K562 (cell line): ENCODE measurements around the gene PHOSPHO1. TPM values are rescaled to one million over a fixed set of nuclear protein-coding genes. Genes with fewer than 3 reads are reported as not detected.

Source experiments
- BDP1 ChIP-seq: IDR thresholded peaks from 3 replicates; pipeline ENCODE4 v1.6.1; 2011; ENCODE audit not compliant: insufficient read length, insufficient read depth
- CHD4 ChIP-seq: fragments of 200-600 bp; sonication (generic); IDR thresholded peaks from 3 replicates; pipeline ENCODE4 v1.6.1; 2012; ENCODE audit warnings: low read depth, mild to moderate bottlenecking, mixed read lengths, low read length, inconsistent platforms; ENCODE audit not compliant: insufficient read depth, insufficient replicate concordance, poor library complexity, severe bottlenecking
- ERF ChIP-seq: fragments of 450-650 bp; formaldehyde crosslinking; IDR thresholded peaks from 2 replicates; pipeline ENCODE4 v1.4.0; 2020; ENCODE audit warnings: mild to moderate bottlenecking, mixed read lengths
- FUS ChIP-seq: fragments of 200-400 bp; formaldehyde crosslinking; optimal IDR thresholded peaks from 2 replicates; pipeline ENCODE3; 2017; ENCODE audit warnings: low read depth, low read length
- GTF2E2 ChIP-seq: fragments of 200-800 bp; sonication (Bioruptor generic); IDR thresholded peaks from 2 replicates; pipeline ENCODE4 v1.6.1; 2016; ENCODE audit warnings: missing genetic modification characterization, missing compliant biosample characterization
- HBP1 ChIP-seq: fragments of 450-650 bp; formaldehyde crosslinking; IDR thresholded peaks from 2 replicates; pipeline ENCODE4 v1.4.0; 2022; ENCODE audit warnings: missing genetic modification characterization
- HIVEP1 ChIP-seq: fragments of 250-450 bp; sonication (Bioruptor Pico); IDR thresholded peaks from 2 replicates; pipeline ENCODE4 v1.4.0; 2020; ENCODE audit warnings: mild to moderate bottlenecking
- HLTF ChIP-seq: fragments of 450-650 bp; IDR thresholded peaks from 2 replicates; pipeline ENCODE4 v1.6.1; 2016
- KAT7 ChIP-seq: sonication (generic); formaldehyde crosslinking; IDR thresholded peaks from 2 replicates; pipeline ENCODE4 v1.8.0; 2022; ENCODE audit warnings: missing genetic modification reagents, mild to moderate bottlenecking, borderline replicate concordance
- MAFF ChIP-seq: IDR thresholded peaks from 2 replicates; pipeline ENCODE4 v1.6.1; 2012; ENCODE audit warnings: low read length, improper control_type of control experiment
- NFYB ChIP-seq: IDR thresholded peaks from 2 replicates; pipeline ENCODE4 v1.6.1; 2011; ENCODE audit warnings: mild to moderate bottlenecking, moderate library complexity; ENCODE audit not compliant: insufficient read length; ENCODE audit errors: extremely low read depth
- RAD21 ChIP-seq, 2 experiments: fragments of 250-450 bp in 1 of 2; fragments of 450-650 bp in 1 of 2; sonication (Bioruptor Pico) in 1 of 2; formaldehyde crosslinking in 1 of 2; IDR thresholded peaks in 1 of 2; conservative IDR thresholded peaks in 1 of 2; 2 replicates each; pipeline versions ENCODE4 v1.4.0 to v1.8.0; 2020 to 2022; ENCODE audit warnings: mild to moderate bottlenecking in 2 of 2, moderate library complexity in 1 of 2
- REST ChIP-seq, 2 experiments: fragments of 450-650 bp; formaldehyde crosslinking in 1 of 2; IDR thresholded peaks; 2 replicates each; pipeline versions ENCODE4 v1.4.0 to v1.6.1; 2014 to 2020; ENCODE audit warnings: mild to moderate bottlenecking in 2 of 2, borderline replicate concordance in 1 of 2, low read depth in 1 of 2
- SNIP1 ChIP-seq: fragments of 450-650 bp; IDR thresholded peaks from 2 replicates; pipeline ENCODE4 v1.7.1; 2017; ENCODE audit warnings: low read depth, mild to moderate bottlenecking
- TCF15 ChIP-seq: fragments of 250-450 bp; sonication (Bioruptor Pico); IDR thresholded peaks from 2 replicates; pipeline ENCODE4 v1.8.0; 2022; ENCODE audit warnings: moderate library complexity, mild to moderate bottlenecking, inconsistent platforms
- TRIM24 ChIP-seq, 2 experiments: fragments of 450-650 bp; IDR thresholded peaks; 2 replicates each; pipeline ENCODE4 v1.6.1; 2016
- ZBTB8A ChIP-seq: fragments of 450-650 bp; IDR thresholded peaks from 2 replicates; pipeline ENCODE4 v1.6.1; 2018; ENCODE audit warnings: mild to moderate bottlenecking, moderate library complexity; ENCODE audit not compliant: partially characterized antibody
- polyA plus RNA-seq, 8 experiments: library from polyadenylated mRNA; depleted of rRNA in 4 of 8; stranded (reverse) in 5 of 8; unstranded in 3 of 8; fragments of >200 nt; fragmentation: Nextera tagmentation in 2 of 8; fragmentation: Illumina TruSeq in 1 of 8; extraction: Ambion mirVana in 2 of 8; extraction: Trizol in 1 of 8; gene quantifications; 2 replicates each; pipeline versions ENCODE4 v1.2.1 to v1.2.3, GENCODE V29; 2011 to 2014; ENCODE audit warnings: inconsistent platforms in 1 of 8, missing spikeins in 1 of 8
- total RNA-seq, 7 experiments: library from RNA; depleted of rRNA in 6 of 7; stranded (reverse); fragments of >200 nt in 6 of 7; fragmentation: Illumina TruSeq in 2 of 7; extraction: Trizol in 2 of 7; gene quantifications; 2 replicates each; pipeline versions ENCODE4 v1.2.1 to v1.2.3, GENCODE V29; 2011 to 2021; ENCODE audit warnings: low replicate concordance in 1 of 7

PHOSPHO1 gene
- total and polyA plus RNA-seq, 9 of the 15 experiments (the other 6 are each of a cell fraction or from before 2014, with no cell fraction given): 0.06 to 0.07 TPM; not detected in 7

GRCh38 chr17:49241692-49242397 is 11.3 kb upstream of the PHOSPHO1 start (continued):
- TF ChIP-seq REST (IDR thresholded peaks at IDR 0.05; ENCODE audit: borderline replicate concordance): 0 out of 2 replicates have a peak, but pooled peaks have one; percentile 4
- TF ChIP-seq REST (CRISPR knock-in tag; IDR thresholded peaks at IDR 0.05; ENCODE audit: low read depth): no peak
- TF ChIP-seq ZBTB8A: no peak
- no peak for TF ChIP-seq ERF (CRISPR knock-in tag)
- no peak for TF ChIP-seq TCF15 (CRISPR knock-in tag)
- TF ChIP-seq GTF2E2 (tag): no peak
- peak; percentile 35 for TF ChIP-seq NFYB
- 0 out of 4 replicates have a peak, but pooled peaks of 1 of the 2 experiments have one; percentile 15 for TF ChIP-seq TRIM24 (IDR thresholded peaks at IDR 0.05)
- TF ChIP-seq RAD21 (CRISPR knock-in tag; conservative IDR thresholded peaks at IDR 0.05 in 1 of 2, IDR thresholded peaks at IDR 0.05 in 1 of 2): no peak
- TF ChIP-seq BDP1: no peak
- no peak for TF ChIP-seq FUS
- no peak for TF ChIP-seq MAFF
- TF ChIP-seq KAT7: no peak
- TF ChIP-seq CHD4: no peak
- TF ChIP-seq HIVEP1 (CRISPR knock-in tag): no peak
- TF ChIP-seq HLTF: peak; percentile 33; the same call in 1 of the 2 replicates
- TF ChIP-seq SNIP1: no peak
- peak; percentile 58; the same call in 1 of the 2 replicates for TF ChIP-seq HBP1 (CRISPR knock-in tag)
